Measurements from ENCODE around the gene INSR.

GRCh38 chr19:7287722-7288121 is 6.5 kb downstream of the INSR start:
- TF ChIP-seq CTCF (IDR thresholded peaks at IDR 0.05) (no peak), POLR2A (IDR thresholded peaks at IDR 0.05; ENCODE audit: low read length) (no peak), CEBPB (IDR thresholded peaks at IDR 0.05) (no peak), EP300 (IDR thresholded peaks at IDR 0.05) (no peak), JUNB (IDR thresholded peaks at IDR 0.05) (no peak), SMC3 (IDR thresholded peaks at IDR 0.05) (no peak), MAX (IDR thresholded peaks at IDR 0.05) (no peak), JUN (IDR thresholded peaks at IDR 0.05) (no peak)

Data from A549 (cell line).